Endothelial cell of umbilical vein (primary cell): Measurements from ENCODE around the gene SOWAHB. TPM values are rescaled to one million over a fixed set of nuclear protein-coding genes. Genes with fewer than 3 reads are reported as not detected.

Source experiments
- polyA plus RNA-seq, 4 experiments: library from polyadenylated mRNA; depleted of rRNA in 3 of 4; stranded (reverse) in 3 of 4; unstranded in 1 of 4; fragments of >200 nt; gene quantifications; 2 replicates each; pipeline versions ENCODE4 v1.2.1 to v1.2.3, GENCODE V29; 2011 to 2012; ENCODE audit warnings: missing spikeins in 1 of 4
- total RNA-seq: library from RNA; stranded (reverse); gene quantifications from 2 replicates; pipeline ENCODE4 v1.2.3, GENCODE V29; 2021

Gene SOWAHB
- total and polyA plus RNA-seq, 2 donors (not counting 3 experiments of a cell fraction or from before 2014, with no cell fraction given): not detected

Other genes starting within 250 kb of the SOWAHB start
- 168 and 202 TPM in 2 replicates for gene SEPTIN11, start 51.6 kb upstream of the SOWAHB start, total RNA-seq
- gene SEPTIN11, start 51.6 kb upstream of the SOWAHB start, polyA plus RNA-seq: 55.9 and 69.4 TPM in 2 replicates
- gene CCNI, start 177.8 kb upstream of the SOWAHB start, total RNA-seq: 212 and 227 TPM in 2 replicates
- 83.6 and 88.6 TPM in 2 replicates for gene CCNI, start 177.8 kb upstream of the SOWAHB start, polyA plus RNA-seq